ENCODE measurements around the gene PMM2.
"Not testable (repeated sequence)": the region's sequence is repeated elsewhere in the genome, so short reads cannot be mapped to it uniquely, and the experiment has no call there.

PMM2 gene

GRCh38 chr16:8782673-8783072, 15.0 kb upstream of the PMM2 start:
- no peak for DNase-seq

- no peak for DNase-seq
Observed at GRCh38 chr16:8785408-8785807, 12.2 kb upstream of the PMM2 start.

GRCh38 chr16:8786316-8786715, 11.3 kb upstream of the PMM2 start:
- not testable (repeated sequence) for DNase-seq

DNA sequence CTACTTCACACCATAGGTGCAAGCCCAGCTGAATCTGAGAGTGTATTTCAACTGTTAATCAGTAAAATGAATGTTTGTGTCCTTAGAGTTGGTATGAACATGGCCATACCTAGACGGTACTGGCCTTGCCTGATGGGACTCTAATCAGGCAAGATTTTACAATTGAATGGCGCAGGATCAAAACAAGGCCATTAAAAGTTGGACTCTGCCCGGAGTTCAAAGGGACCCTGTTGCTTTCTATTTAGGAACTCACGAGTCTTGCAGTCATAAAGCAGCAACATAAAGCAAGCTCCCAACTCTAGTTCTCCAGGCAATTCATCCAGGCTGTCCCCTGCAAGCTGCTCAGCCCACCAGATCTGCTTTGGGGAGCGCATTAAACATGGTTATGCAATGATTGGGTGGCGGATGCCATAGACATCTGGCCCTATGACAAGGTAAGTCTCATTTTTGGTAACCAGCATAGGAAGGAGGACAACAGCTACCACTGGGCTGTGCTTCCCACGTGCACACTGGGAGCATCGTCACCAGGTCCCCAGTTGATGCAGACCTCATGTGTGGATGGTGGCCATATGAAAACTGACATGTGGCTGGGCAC, 9.0 kb upstream of the PMM2 start:
- DNase-seq = no peak

DNA sequence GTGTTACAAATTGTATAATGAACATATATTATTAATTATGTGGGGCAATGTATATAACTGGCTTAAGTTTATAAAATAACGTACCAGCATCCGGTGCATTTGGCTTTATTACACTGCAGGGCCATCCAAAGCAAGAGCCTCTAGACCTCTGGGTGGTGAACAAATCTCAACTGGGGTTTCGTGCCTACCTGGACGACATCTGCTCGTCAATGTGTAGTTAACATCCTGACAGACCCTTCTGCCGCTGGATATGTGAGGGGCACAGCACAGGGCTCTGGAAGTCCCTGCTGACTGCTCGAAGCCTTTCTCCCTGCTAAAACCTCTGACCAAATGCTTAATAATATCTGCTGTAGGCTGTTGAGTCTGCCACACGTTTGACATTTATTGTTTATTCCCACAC, 2.5 kb upstream of the PMM2 start:
- DNase-seq = no peak

GRCh38 chr16:8795818-8796217, 1.8 kb upstream of the PMM2 start:
- no peak for DNase-seq

GRCh38 chr16:8796469-8797363, 923 bp upstream of the PMM2 start:
- DNase-seq = no peak

- DNase-seq = peak; percentile 23
Observed at GRCh38 chr16:8798174-8798527, 512 bp downstream of the PMM2 start.

- DNase-seq = no peak
Observed at GRCh38 chr16:8798535-8799157, 1.0 kb downstream of the PMM2 start.

GRCh38 chr16:8801701-8802100, 4.1 kb downstream of the PMM2 start:
- DNase-seq = no peak

DNA sequence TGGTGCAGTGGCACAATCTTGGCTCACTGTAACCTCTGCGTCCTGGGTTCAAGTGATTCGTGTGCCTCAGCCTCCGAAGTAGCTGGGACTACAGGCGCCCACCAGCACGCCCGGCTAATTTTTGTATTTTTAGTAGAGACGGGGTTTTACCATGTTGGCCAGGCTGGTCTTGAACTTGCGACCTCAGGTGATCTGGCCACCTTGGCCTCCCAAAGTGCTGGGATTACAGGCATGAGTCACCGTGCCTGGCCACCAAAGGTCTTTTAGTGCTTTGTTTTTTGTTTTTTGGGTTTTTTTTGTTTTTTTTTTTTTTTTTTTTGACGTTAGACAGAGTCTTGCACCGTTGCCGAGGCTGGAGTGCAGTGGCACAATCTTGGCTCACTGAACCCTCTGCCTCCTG, 6.1 kb downstream of the PMM2 start:
- not testable (repeated sequence) for DNase-seq

GRCh38 chr16:8804313-8804712, 6.7 kb downstream of the PMM2 start:
- DNase-seq = no peak

GRCh38 chr16:8806272-8806983, 8.8 kb downstream of the PMM2 start:
- DNase-seq = peak; percentile 7

DNA sequence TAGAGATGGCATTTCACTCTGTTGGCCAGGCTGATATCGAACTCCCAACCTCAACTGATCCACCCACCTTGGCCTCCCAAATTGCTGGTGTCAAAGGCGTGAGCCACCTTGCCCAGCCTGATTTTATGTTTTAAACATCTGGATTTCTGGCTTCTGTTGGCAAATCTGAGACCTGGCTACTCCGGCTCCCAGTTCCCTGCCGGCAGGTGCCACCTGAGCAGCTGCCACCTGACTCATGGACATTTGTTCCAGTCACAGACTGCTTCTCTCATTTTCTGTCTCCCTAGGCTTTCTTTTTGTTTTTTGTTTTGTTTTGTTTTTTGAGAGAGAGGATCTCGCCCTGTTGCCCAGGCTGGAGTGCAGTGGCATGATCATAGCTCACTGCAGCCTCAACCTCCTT, 9.6 kb downstream of the PMM2 start:
- no peak for DNase-seq

- DNase-seq = no peak
Observed at GRCh38 chr16:8808009-8808408, 10.4 kb downstream of the PMM2 start.

- DNase-seq = no peak
Observed at GRCh38 chr16:8808613-8809353, 11.1 kb downstream of the PMM2 start.

DNA sequence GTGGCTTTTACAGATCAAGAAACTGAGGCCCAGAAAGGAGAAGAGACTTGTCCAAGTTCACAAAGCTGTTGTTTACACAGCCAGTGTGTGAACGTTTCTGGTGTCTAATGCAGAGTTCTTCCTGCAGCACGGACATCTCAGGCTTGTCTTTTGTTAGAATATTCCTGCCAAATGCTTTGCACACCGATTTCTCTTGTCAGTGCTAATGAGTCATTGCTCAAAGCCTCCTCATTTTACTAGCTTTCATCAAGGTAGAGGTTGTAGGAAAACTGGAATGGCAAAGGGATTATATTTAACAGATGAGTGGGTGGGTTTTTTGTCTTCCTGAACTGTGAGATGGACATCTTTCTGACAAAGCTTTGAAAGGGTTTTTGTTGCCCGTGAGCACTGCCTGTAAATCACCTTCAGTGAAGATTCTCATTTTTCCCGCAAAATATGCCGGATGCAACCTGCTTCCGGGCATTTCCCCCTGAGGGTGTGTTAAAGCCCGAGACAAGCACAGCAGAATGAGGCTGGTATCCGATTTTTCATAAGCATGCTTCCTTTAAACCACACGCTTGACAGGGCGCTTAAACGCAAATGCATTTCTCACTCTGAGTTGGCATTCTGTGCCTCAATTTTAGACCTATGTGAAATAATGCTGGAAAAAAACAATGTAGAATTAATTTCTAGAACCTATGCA, 14.7 kb downstream of the PMM2 start:
- DNase-seq = no peak

GRCh38 chr16:8814095-8814806, 16.6 kb downstream of the PMM2 start:
- no peak for DNase-seq

- DNase-seq = no peak
Observed at GRCh38 chr16:8816967-8817655, 19.5 kb downstream of the PMM2 start.

DNA sequence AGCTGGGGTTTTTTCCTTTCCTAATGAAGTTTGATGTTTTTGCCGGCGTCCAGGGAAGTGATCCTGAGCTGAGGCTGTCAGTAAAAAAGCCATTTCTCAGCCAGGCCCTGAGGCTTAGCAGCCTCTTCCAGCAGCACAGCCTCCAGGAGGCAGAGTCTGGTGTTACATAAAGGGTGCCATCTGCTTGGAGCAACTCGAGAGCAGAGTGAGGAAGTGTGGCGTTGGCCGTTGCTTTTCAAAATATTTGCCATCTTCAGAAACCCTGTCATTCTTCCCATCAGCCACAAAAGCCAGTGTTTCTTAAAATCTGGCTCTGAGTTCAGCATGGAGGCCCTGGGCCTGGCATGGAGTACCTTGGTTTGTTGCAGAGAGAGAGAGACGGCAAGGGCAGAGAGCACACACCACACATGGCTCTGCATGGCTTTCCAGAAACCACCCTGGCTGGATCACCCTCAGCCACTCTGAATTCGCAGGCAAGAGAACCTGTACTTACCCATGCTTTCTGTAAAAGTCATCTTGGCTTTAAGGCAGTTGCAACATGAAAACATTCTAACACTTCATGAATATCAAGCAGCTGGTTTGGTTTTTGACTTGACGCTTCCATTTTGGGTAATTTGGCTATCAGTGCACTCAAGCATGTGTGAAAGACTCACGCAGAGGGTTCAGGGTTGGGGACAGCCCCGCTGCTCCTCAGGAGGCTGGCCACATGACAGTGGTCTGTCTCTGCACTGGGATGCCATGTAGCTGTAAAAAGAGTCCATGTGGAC, 21.0 kb downstream of the PMM2 start:
- no peak for DNase-seq

Data from fibroblast of skin of abdomen (primary cell).